Spleen (tissue), 11 donors: ENCODE measurements around the gene TSPAN15. TPM values are rescaled to one million over a fixed set of nuclear protein-coding genes. Genes with fewer than 3 reads are reported as not detected.

ENCODE experiments used
- DNase-seq: peaks from one replicate; pipeline ENCODE4 v3.0.0-alpha.2; 2020
- H3K27ac ChIP-seq, 8 donors: fragments of 200-600 bp; sonication (generic) in 7 of 8; 1 replicate in 4 of 8; 2 replicates in 4 of 8; pipeline versions ENCODE4 v1.5.0 to v1.8.0; 2016 to 2021; ENCODE audit warnings: inconsistent platforms in 4 of 8, mild to moderate bottlenecking in 4 of 8, moderate library complexity in 1 of 8
- H3K27me3 ChIP-seq, 7 donors: fragments of 200-600 bp; sonication (generic) in 6 of 7; replicated peaks in 1 of 7; 1 replicate in 4 of 7; 2 replicates in 3 of 7; pipeline versions ENCODE4 v1.5.0 to v1.8.0; 2016 to 2021; ENCODE audit warnings: inconsistent platforms in 3 of 7, mild to moderate bottlenecking in 1 of 7
- H3K36me3 ChIP-seq, 6 donors: fragments of 200-600 bp; sonication (generic) in 5 of 6; 1 replicate in 4 of 6; 2 replicates in 2 of 6; pipeline versions ENCODE4 v1.5.0 to v1.8.0; 2016 to 2021; ENCODE audit warnings: inconsistent platforms in 2 of 6
- H3K4me1 ChIP-seq, 6 donors: fragments of 200-600 bp; sonication (generic) in 5 of 6; 1 replicate in 3 of 6; 2 replicates in 3 of 6; pipeline versions ENCODE4 v1.5.0 to v1.8.0; 2016 to 2021; ENCODE audit warnings: inconsistent platforms in 3 of 6
- H3K4me3 ChIP-seq, 8 donors: fragments of 200-600 bp; sonication (generic) in 7 of 8; 1 replicate in 4 of 8; 2 replicates in 4 of 8; pipeline versions ENCODE4 v1.5.0 to v1.8.0; 2016 to 2021; ENCODE audit warnings: inconsistent platforms in 4 of 8, mild to moderate bottlenecking in 4 of 8, moderate library complexity in 2 of 8
- H3K9me3 ChIP-seq, 8 donors: fragments of 200-600 bp; sonication (generic) in 7 of 8; 1 replicate in 4 of 8; 2 replicates in 4 of 8; pipeline versions ENCODE4 v1.5.0 to v1.8.0; 2016 to 2021; ENCODE audit warnings: inconsistent platforms in 4 of 8
- POLR2A ChIP-seq, 3 donors: fragments of 450-650 bp; IDR thresholded peaks; one replicate each; pipeline ENCODE4 v1.5.1; 2017; ENCODE audit warnings: antibody characterized with exemption in 3 of 3, mild to moderate bottlenecking in 1 of 3
- POLR2AphosphoS5 ChIP-seq, 3 donors: sonication (generic); formaldehyde crosslinking; IDR thresholded peaks; one replicate each; pipeline ENCODE4 v1.5.1; 2017; ENCODE audit warnings: antibody characterized with exemption in 3 of 3
- WGBS, 5 donors: extraction: QIAGEN DNeasy Blood & Tissue Kit in 3 of 5; methylation state at CpG; one replicate each; pipeline versions ENCODE4 v1.1.5 to v1.1.7; 2013 to 2018; 5-methylcytosine and 5-hydroxymethylcytosine counted together
- intact Hi-C: fragments of 100-400 bp; cut with DNase I; formaldehyde crosslinking; loops from one replicate; pipeline ENCODE4 v1.15.0; 2023; ENCODE audit warnings: low total_unique reads
- polyA plus RNA-seq, 3 donors: library from polyadenylated mRNA; stranded (reverse); fragments of 200-250 nt; gene quantifications; one replicate each; pipeline ENCODE4 v1.2.1, GENCODE V29; 2013
- total RNA-seq, 7 donors: library from RNA; depleted of rRNA in 3 of 7; stranded (reverse); fragments of >200 nt in 3 of 7; fragmentation: NEBNext Ultra II Directional in 4 of 7; extraction: Animal tissue kit (Norgen Biotek cat#: 25700) in 4 of 7; gene quantifications; one replicate each; pipeline versions ENCODE4 v1.1.0 to v1.2.1, GENCODE V29; 2016 to 2021
- TF ChIP-seq, protein P1 (sequence below), 11 experiments: fragments of 200-600 bp in 7 of 11; fragments of 450-650 bp in 4 of 11; sonication (generic) in 4 of 11; IDR thresholded peaks in 8 of 11; conservative IDR thresholded peaks in 3 of 11; 1 replicate in 7 of 11; 2 replicates in 4 of 11; pipeline versions ENCODE4 v1.4.0 to v1.8.0; 2016 to 2021; ENCODE audit warnings: antibody characterized with exemption in 11 of 11, inconsistent platforms in 4 of 11, mild to moderate bottlenecking in 1 of 11
- donor health status: healthy with polysubstance abuse.
- donor health status: DM: no; HTN: no; CAD: no; lungs with moderate emphysema.
- donor health status: DM: no; HTN: no; CAD: no.
- donor health status: Bipolar disorder and iron deficiency.
- donor health status: healthy.
- donor health status: DM: no; HTN: no; CAD: no.
- donor health status: DM: yes; HTN: yes; CAD: no.

Gene TSPAN15
- total and polyA plus RNA-seq, 10 donors = 13.5 to 68.4 (median 41.3) TPM

DNA sequence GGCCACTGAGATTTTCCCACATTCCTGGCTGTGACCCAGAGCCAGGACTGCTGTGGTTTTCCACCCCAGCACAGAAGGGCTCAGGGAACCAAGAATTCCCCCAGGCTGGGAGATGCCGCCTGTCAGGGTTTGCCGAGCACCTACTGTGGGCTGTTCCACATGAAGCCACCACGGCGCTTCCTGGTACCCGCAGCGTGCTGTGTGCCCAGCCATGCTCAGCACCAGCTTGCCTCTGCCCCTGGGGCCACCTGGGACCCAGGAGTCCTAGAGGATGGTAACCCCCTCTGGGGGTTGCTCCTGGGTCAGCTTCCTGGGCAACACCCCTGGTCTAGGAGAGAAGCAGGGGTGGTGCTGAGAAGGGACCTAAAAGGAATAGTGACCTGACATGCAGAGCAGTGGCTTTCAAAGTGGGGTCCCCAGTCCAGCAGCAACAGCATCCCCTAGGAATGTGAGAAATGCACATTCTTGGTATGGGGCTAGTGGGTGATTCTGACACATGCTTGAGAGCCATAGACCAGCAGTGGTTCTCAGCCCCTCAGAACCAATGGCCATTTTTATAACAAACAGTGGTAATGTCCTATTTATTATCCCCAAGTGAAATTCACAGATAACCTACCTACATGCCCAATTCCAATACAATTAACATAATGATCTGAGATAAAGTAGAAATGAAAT lies 53.4 kb downstream of the TSPAN15 start:
- WGBS, 5 donors = 82 to 92% (median 91%) methylated on average over 2 to 6 of the region's 6 CpGs
- no peak overlapping the region for H3K27ac ChIP-seq
- DNase-seq = peak; percentile 69
- no peak overlapping the region for H3K4me3 ChIP-seq
- no peaks in the 10 kb centered on the region for H3K9me3 ChIP-seq
- intact Hi-C loops = loop anchor here (5.0 kb wide), 2 partner anchors 77 to 97 kb away; no protein-coding TSS in a partner anchor
- TF ChIP-seq, protein P1, sequence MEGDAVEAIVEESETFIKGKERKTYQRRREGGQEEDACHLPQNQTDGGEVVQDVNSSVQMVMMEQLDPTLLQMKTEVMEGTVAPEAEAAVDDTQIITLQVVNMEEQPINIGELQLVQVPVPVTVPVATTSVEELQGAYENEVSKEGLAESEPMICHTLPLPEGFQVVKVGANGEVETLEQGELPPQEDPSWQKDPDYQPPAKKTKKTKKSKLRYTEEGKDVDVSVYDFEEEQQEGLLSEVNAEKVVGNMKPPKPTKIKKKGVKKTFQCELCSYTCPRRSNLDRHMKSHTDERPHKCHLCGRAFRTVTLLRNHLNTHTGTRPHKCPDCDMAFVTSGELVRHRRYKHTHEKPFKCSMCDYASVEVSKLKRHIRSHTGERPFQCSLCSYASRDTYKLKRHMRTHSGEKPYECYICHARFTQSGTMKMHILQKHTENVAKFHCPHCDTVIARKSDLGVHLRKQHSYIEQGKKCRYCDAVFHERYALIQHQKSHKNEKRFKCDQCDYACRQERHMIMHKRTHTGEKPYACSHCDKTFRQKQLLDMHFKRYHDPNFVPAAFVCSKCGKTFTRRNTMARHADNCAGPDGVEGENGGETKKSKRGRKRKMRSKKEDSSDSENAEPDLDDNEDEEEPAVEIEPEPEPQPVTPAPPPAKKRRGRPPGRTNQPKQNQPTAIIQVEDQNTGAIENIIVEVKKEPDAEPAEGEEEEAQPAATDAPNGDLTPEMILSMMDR (IDR thresholded peaks at IDR 0.05 in 8 of 11, conservative IDR thresholded peaks at IDR 0.05 in 3 of 11) = no peak
- TF ChIP-seq POLR2A (IDR thresholded peaks at IDR 0.05) = no peak
- TF ChIP-seq POLR2AphosphoS5 (IDR thresholded peaks at IDR 0.05) = no peak
- H3K4me1 ChIP-seq = peaks cover 0 to 17% (median 12%) of the 10 kb centered on the region in 6 donors
- peaks cover 0 to 38% (median 0%) of the 10 kb centered on the region in 6 donors for H3K36me3 ChIP-seq
- H3K27me3 ChIP-seq = no peaks in the 10 kb centered on the region

GRCh38 chr10:69505636-69506318 lies 54.5 kb downstream of the TSPAN15 start:
- 89 to 92% (median 91%) methylated on average over 8 to 15 of the region's 15 CpGs for WGBS, 5 donors
- peak; percentile 64 for DNase-seq
- H3K4me3 ChIP-seq = no peak overlapping the region

GRCh38 chr10:69506487-69506833 lies 55.2 kb downstream of the TSPAN15 start:
- peaks cover 0 to 17% (median 12%) of the 10 kb centered on the region in 6 donors for H3K4me1 ChIP-seq
- H3K4me3 ChIP-seq = no peak overlapping the region
- H3K27ac ChIP-seq = peak overlapping the region in 2 of 8 donors; percentile 51 to 61
- TF ChIP-seq, protein P1 (IDR thresholded peaks at IDR 0.05 in 8 of 11, conservative IDR thresholded peaks at IDR 0.05 in 3 of 11) = no peak
- TF ChIP-seq POLR2A (IDR thresholded peaks at IDR 0.05) (no peak), POLR2AphosphoS5 (IDR thresholded peaks at IDR 0.05) (no peak)
- peaks cover 0 to 34% (median 0%) of the 10 kb centered on the region in 6 donors for H3K36me3 ChIP-seq
- 63 to 94% (median 89%) methylated on average over 2 to 3 of the region's 3 CpGs for WGBS, 5 donors
- intact Hi-C loops = loop anchor here (5.0 kb wide), 2 partner anchors 79 to 99 kb away; no protein-coding TSS in a partner anchor
- DNase-seq = peak; percentile 66
- no peaks in the 10 kb centered on the region for H3K27me3 ChIP-seq
- H3K9me3 ChIP-seq = no peaks in the 10 kb centered on the region

More at GRCh38 chr10:69505636-69506318, 54.5 kb downstream of the TSPAN15 start:
- intact Hi-C loops = loop anchor here (5.0 kb wide), 2 partner anchors 78 to 98 kb away; no protein-coding TSS in a partner anchor
- TF ChIP-seq POLR2AphosphoS5 (IDR thresholded peaks at IDR 0.05) (no peak), POLR2A (IDR thresholded peaks at IDR 0.05) (no peak)
- TF ChIP-seq, protein P1 (IDR thresholded peaks at IDR 0.05 in 8 of 11, conservative IDR thresholded peaks at IDR 0.05 in 3 of 11) = no peak
- Histone ChIP-seq H3K9me3 (no peaks in the 10 kb centered on the region), H3K4me1 (peaks cover 0 to 17% (median 12%) of the 10 kb centered on the region in 6 donors), H3K27ac (peak overlapping the region in 1 of 8 donors; percentile 61), H3K27me3 (no peaks in the 10 kb centered on the region), H3K36me3 (peaks cover 0 to 38% (median 0%) of the 10 kb centered on the region in 6 donors)
